HG03342 (cell line): ENCODE data around the gene PLPP3.
"Not testable (repeated sequence)": the region's sequence is repeated elsewhere in the genome, so short reads cannot be mapped to it uniquely, and the experiment has no call there.

ENCODE experiments used
- ATAC-seq: cut with Tn5 transposase; IDR thresholded peaks from one replicate; pipeline ENCODE4 v1.9.1; 2021; ENCODE audit warnings: mild to moderate bottlenecking, moderate library complexity; ENCODE audit not compliant: unreplicated experiment

The PLPP3 gene

GRCh38 chr1:56578963-56579875 is at the start of gene PLPP3:
Gene PLPP3 (minus strand): TSS chr1:56579563. CDS start chr1:56579016, 547 bp downstream.
- ATAC-seq: peak; percentile 31

- ATAC-seq: no peak
Measured at GRCh38 chr1:56627636-56628039, 48.3 kb upstream of the PLPP3 start.

DNA sequence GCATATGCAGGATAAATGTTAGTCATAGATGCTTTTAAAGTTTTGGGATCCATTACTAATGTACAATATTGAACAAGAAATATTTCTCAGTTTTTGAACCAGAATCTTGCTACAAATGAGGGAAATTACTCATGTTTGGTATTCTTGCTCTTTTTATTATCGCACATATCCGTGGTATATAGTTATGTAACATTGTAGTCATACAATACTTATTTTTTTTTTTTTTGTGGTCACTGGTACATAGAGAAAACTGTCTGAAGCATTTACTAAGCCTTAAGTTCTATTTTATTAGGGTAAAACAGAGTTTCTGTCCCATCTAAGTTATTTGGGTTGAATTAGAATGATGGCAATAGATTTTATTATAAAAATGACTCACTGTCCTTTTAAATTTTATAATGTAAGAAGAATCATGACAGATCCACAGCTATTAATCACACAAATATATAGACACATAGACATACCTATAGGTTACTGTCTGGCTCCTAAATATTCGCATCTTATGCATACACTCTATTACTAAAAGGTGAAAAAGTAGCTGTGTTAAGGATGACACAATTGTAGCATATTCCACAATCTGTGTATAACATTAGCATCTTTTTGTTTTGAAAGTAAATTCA is 47.8 kb upstream of the PLPP3 start:
- ATAC-seq: no peak

- no peak for ATAC-seq
Measured at GRCh38 chr1:56626546-56626945, 47.2 kb upstream of the PLPP3 start.

DNA sequence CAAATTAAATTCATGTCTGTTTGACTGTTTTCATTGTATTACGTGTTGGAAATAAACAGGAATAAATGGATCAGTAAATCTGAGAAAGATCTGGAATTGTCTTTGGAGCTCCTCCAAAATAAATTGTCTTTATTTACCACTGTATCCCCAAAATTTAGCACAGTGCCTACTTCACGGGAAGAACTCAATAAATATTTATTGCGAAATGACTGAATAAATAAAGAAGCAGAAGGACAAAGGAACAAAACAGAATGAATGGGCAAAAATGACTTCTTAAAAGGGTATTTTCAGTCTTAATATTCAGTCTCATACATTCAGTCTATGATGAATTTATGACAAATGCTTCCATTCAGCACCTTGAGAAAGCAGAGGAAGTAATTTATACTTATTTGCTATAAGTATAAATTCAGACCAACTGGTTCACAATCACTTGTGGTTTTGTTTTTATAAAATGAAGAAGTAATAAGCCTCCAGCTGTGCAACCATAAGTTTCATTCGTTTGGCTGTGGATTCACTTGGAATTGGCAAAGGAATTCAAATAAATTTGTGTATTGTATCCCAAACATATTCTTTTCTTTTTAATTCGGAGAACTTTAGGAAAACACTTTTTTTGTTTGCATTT is 46.6 kb upstream of the PLPP3 start:
- ATAC-seq: no peak

DNA sequence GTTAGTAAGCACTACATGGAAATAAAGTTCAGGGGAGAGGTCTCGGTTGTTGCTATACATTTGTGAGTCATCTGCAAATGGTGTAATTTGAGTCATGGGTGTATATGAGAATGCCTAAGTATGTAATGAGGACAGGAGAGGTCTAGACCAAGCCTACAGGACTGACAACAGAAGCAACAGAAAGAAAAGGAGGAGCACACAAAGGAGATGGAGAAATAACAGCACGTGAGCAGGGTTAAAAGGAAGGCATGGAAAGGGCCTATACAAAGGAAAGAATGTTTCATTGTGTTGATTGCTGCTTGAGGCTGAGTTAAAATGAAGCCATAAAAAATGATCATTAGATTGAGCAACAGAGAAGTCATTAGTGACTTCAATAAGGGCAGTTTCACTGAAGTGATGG is 37.8 kb upstream of the PLPP3 start:
- no peak for ATAC-seq

DNA sequence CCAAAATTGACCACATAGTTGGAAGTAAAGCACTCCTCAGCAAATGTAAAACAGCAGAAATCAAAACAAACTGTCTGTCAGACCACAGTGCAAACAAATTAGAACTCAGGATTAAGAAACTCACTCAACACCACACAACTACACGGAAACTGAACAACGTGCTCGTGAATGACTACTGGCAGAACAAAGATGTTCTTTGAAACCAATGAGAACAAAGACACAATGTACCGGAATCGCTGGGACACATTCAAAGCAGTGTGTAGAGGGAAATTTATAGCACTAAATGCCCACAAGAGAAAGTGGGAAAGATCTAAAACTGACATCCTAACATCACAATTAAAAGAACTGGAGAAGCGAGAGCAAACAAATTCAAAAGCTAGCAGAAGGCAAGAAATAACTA is 31.4 kb upstream of the PLPP3 start:
- ATAC-seq: not testable (repeated sequence)

DNA sequence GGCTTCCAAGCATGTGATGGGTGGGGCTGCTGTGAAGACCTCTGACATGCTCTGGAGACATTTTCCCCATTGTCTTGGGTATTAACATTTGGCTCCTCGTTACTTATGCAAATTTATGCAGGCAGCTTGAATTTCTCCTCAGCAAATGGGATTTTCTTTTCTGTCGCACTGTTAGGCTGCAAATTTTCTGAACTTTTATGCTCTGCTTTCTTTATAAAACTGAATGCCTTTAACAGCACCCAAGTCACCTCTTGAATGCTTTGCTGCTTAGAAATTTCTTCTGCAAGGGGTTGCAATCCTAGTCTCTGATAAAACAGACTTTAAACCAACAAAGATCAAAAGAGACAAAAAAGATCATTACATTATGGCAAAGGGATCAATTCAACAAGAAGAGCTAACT is 30.7 kb upstream of the PLPP3 start:
- not testable (repeated sequence) for ATAC-seq

- not testable (repeated sequence) for ATAC-seq
Measured at GRCh38 chr1:56595397-56596191, 16.2 kb upstream of the PLPP3 start.

GRCh38 chr1:56591909-56592308 is 12.5 kb upstream of the PLPP3 start:
- ATAC-seq: no peak

DNA sequence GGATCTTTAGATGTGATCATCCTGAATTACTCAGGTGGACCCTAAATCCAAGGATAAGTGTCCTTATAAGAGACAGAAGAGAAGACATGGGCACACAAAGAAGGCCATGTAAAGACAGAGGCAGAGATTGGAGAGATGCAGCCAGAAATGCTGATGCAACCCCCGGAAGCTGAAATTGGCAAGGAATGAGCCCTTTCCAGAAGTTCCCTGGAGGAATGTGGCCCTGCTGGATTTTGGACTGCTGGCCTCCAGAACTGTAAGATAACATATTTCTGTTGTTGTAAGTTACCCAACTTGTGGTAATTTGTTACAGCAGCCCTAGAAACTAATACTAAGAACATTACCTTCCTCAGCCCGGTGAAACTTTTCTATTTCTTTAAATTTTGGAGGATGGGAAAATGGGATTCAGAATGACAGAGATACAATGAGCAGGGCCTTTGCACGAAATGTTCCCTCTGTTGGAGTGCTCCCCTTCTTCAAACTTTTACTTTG is 11.2 kb upstream of the PLPP3 start:
- no peak for ATAC-seq

DNA sequence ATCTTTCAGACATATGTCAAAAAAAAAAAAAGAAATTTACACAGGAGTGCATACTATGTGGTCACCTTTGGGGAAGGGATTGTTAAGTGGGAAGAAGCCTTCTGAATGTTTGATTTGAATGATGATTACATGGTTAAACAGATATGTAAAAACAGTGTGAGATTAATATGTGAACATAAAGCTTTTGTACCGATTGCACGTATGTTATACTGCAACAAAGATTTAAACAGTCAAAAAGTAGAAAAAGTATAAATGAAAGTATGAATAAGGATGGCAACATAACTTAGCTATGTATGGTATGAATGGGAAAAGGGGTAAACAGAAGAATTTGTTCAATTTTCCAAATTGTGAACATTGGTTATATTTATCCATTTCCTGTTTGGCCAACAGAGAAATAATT is 10.0 kb upstream of the PLPP3 start:
- ATAC-seq: no peak

DNA sequence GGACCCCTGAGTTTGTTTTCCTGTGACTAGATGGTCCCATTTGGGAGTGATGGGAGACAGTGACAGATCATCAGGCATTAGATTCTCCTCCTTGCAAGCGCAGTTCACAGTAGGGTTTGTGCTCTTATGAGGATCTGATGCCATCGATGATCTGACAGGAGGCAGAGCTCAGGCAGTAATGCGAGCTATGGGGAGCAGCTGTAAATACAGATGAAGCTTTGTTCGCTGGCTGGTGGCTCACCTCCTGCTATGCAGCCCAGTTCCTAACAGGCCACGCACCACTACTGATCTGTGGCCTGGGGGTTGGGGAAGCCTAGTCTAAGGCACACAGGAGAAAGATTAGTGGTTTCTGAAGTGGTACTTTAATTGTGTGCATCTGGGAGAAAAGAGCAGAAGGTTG is 7.1 kb upstream of the PLPP3 start:
- ATAC-seq: no peak

DNA sequence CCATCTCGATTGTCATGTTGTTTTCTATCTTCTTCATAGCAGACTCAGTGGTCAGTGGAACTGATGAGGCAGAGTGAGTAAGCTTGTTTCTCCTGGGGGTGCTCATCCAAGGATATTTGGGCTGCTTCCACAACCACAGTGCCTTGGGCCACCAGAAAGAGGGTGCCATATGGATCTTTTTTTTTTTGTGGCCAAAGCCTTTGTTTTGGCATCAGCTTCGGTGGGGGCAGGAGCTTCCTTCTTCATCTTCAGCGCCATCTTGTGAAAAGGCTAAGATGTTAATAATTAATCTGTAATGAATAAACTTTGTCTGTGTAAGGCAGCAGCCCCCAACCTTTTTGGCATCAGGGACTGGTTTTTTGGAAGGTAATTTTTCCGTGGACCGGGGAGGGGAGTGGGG is 6.6 kb upstream of the PLPP3 start:
- no peak for ATAC-seq

- peak; percentile 55 for ATAC-seq
Measured at GRCh38 chr1:56584910-56585528, 5.7 kb upstream of the PLPP3 start.

- ATAC-seq: no peak
Measured at GRCh38 chr1:56583957-56584468, 4.7 kb upstream of the PLPP3 start.

- no peak for ATAC-seq
Measured at GRCh38 chr1:56580771-56581170, 1.4 kb upstream of the PLPP3 start.

- peak; percentile 19 for ATAC-seq
Measured at GRCh38 chr1:56578138-56578962, 1.0 kb downstream of the PLPP3 start.

- ATAC-seq: no peak
Measured at GRCh38 chr1:56577406-56578137, 1.8 kb downstream of the PLPP3 start.
